GM12878 (cell line): ENCODE data around the gene CLDN9. TPM values are rescaled to one million over a fixed set of nuclear protein-coding genes. Genes with fewer than 3 reads are reported as not detected.
A peak's percentile ranks its signal among the peaks of the same experiment; 100 is the strongest.

Experiments
- ATAC-seq: fragments of 200-7000 bp; cut with Tn5 transposase; 3 replicates; pipeline ENCODE4 v1.9.1; 2020; ENCODE audit warnings: mild to moderate bottlenecking, moderate library complexity
- BruUV-seq: library from RNA; stranded (reverse); fragments of 400-500 nt; replicated peaks from 2 replicates; lab custom pipeline; 2021; lab: Mats Ljungman, UMichigan
- CTCF ChIA-PET: fragments of 300-600 bp; sonication (Branson Sonifier 250); formaldehyde crosslinking; extraction: SDS; loops from one replicate; lab custom pipeline; 2021; ENCODE audit warnings: inconsistent platforms; lab: Yijun Ruan, JAX
- POLR2A ChIA-PET: fragments of 350-600 bp; formaldehyde crosslinking; extraction: SDS; loops from one replicate; lab custom pipeline; 2021; ENCODE audit warnings: inconsistent platforms; lab: Charles Lee
- RAD21 ChIA-PET: fragments of 300-600 bp; sonication (Branson Sonifier 250); formaldehyde crosslinking; loops from one replicate; lab custom pipeline; 2023; ENCODE audit warnings: antibody characterized with exemption; ENCODE audit not compliant: unreplicated experiment; lab: Charles Lee
- SMC1A ChIA-PET: fragments of 300-600 bp; sonication (Branson Sonifier 250); formaldehyde crosslinking; loops from one replicate; lab custom pipeline; 2023; ENCODE audit not compliant: unreplicated experiment, uncharacterized antibody; lab: Charles Lee
- DNase-seq: peaks from one replicate; pipeline ENCODE4 v3.0.0-alpha.2; 2011; ENCODE audit warnings: low read depth, low spot score
- FAIRE-seq: peaks from 3 replicates; lab custom pipeline; 2011; peaks lifted over from hg19 to GRCh38; lab: Jason Lieb, UNC
- H2AFZ ChIP-seq: 2 replicates; pipeline ENCODE4 v1.6.0; 2011; ENCODE audit warnings: low read depth, low read length, control low read depth; ENCODE audit not compliant: control insufficient read depth
- H3K27ac ChIP-seq: 2 replicates; pipeline ENCODE4 v1.5.1; 2011; ENCODE audit warnings: control low read depth; ENCODE audit not compliant: control insufficient read depth, insufficient read depth
- H3K27me3 ChIP-seq, 2 experiments: replicated peaks in 1 of 2; 2 replicates each; pipeline versions ENCODE4 v1.6.0 to v1.6.1; 2011; ENCODE audit warnings: low read length in 1 of 2; ENCODE audit not compliant: control insufficient read depth in 2 of 2, insufficient read depth in 2 of 2
- H3K36me3 ChIP-seq, 2 experiments: 2 replicates each; pipeline ENCODE4 v1.5.1; 2011; ENCODE audit warnings: low read length in 1 of 2; ENCODE audit not compliant: control insufficient read depth in 2 of 2, insufficient read depth in 2 of 2
- H3K4me1 ChIP-seq: 2 replicates; pipeline ENCODE4 v1.6.1; 2011; ENCODE audit warnings: mild to moderate bottlenecking, low read length, moderate library complexity, mixed read lengths; ENCODE audit not compliant: control insufficient read depth, insufficient read depth
- H3K4me2 ChIP-seq: 2 replicates; pipeline ENCODE4 v1.6.0; 2011; ENCODE audit warnings: control low read depth; ENCODE audit not compliant: control insufficient read depth, insufficient read depth
- H3K4me3 ChIP-seq: fragments of 200-600 bp; sonication (generic); 2 replicates; pipeline ENCODE4 v1.5.1; 2016
- H3K79me2 ChIP-seq: 2 replicates; pipeline ENCODE4 v1.6.0; 2011; ENCODE audit warnings: low read length; ENCODE audit not compliant: control insufficient read depth, insufficient read depth
- H3K9ac ChIP-seq: 2 replicates; pipeline ENCODE4 v1.8.0; 2011; ENCODE audit warnings: low read length, control low read depth, mixed read lengths; ENCODE audit not compliant: control insufficient read depth, insufficient read depth
- H3K9me3 ChIP-seq: replicated peaks from 3 replicates; pipeline ENCODE4 v1.5.1; 2011; ENCODE audit warnings: mild to moderate bottlenecking, low read length; ENCODE audit not compliant: control insufficient read depth, insufficient read depth
- H4K20me1 ChIP-seq: 2 replicates; pipeline ENCODE4 v1.6.0; 2011; ENCODE audit not compliant: control insufficient read depth, insufficient read depth
- CREB1 ChIP-seq: IDR thresholded peaks from 2 replicates; pipeline ENCODE4 v1.6.1; 2012; ENCODE audit warnings: low read depth, mild to moderate bottlenecking, inconsistent platforms
- EED ChIP-seq: sonication (generic); IDR thresholded peaks from 2 replicates; pipeline ENCODE4 v1.6.1; 2016; ENCODE audit warnings: antibody characterized with exemption, low read depth
- EGR1 ChIP-seq, 2 experiments: IDR thresholded peaks; 1 replicate in 1 of 2; 2 replicates in 1 of 2; pipeline ENCODE4 v1.6.1; 2011 to 2012; ENCODE audit warnings: low read depth in 2 of 2, low read length in 2 of 2, borderline replicate concordance in 1 of 2, mild to moderate bottlenecking in 1 of 2, moderate library complexity in 1 of 2
- EP300 ChIP-seq, 2 experiments: fragments of 150-350 bp in 1 of 2; IDR thresholded peaks; 2 replicates each; pipeline ENCODE4 v1.6.1; 2011 to 2012; ENCODE audit warnings: low read depth in 2 of 2, low read length in 2 of 2, borderline replicate concordance in 1 of 2, improper control_type of control experiment in 1 of 2, inconsistent platforms in 1 of 2; ENCODE audit not compliant: control insufficient read depth in 1 of 2
- ETV6 ChIP-seq, 2 experiments: fragments of 450-650 bp in 1 of 2; IDR thresholded peaks in 1 of 2; conservative IDR thresholded peaks in 1 of 2; 2 replicates each; pipeline ENCODE4 v1.6.1; 2014; ENCODE audit warnings: antibody characterized with exemption in 1 of 2, borderline replicate concordance in 1 of 2, low read depth in 1 of 2, mild to moderate bottlenecking in 1 of 2, moderate library complexity in 1 of 2
- PML ChIP-seq: IDR thresholded peaks from 2 replicates; pipeline ENCODE4 v1.6.1; 2012; ENCODE audit warnings: low read length, inconsistent platforms
- RCOR1 ChIP-seq: conservative IDR thresholded peaks from 2 replicates; pipeline ENCODE4 v1.6.1; 2012; ENCODE audit warnings: low read depth, low read length, improper control_type of control experiment
- SRF ChIP-seq, 2 experiments: IDR thresholded peaks; 2 replicates each; pipeline ENCODE4 v1.6.1; 2011; ENCODE audit warnings: low read depth in 2 of 2, low read length in 2 of 2, mild to moderate bottlenecking in 1 of 2, moderate library complexity in 1 of 2
- WGBS: methylation state at CpG from one replicate; pipeline ENCODE4 v1.1.6; 2016; ENCODE audit warnings: low lambda C conversion rate; ENCODE audit not compliant: insufficient replicate concordance, insufficient coverage; ENCODE audit errors: missing lambda C conversion rate; 5-methylcytosine and 5-hydroxymethylcytosine counted together
- in situ Hi-C: fragments of 300-500 bp; cut with MboI; formaldehyde crosslinking; loops from 9 replicates; pipeline ENCODE4 v1.14.3; 2018; ENCODE audit warnings: mixed read lengths
- intact Hi-C: fragments of 100-400 bp; cut with micrococcal nuclease; formaldehyde crosslinking; loops from one replicate; pipeline ENCODE4 v1.14.2; 2022; ENCODE audit not compliant: unreplicated experiment
- polyA plus RNA-seq, 11 experiments: library from polyadenylated mRNA; depleted of rRNA in 4 of 11; unstranded in 6 of 11; stranded (reverse) in 5 of 11; fragments of >200 nt; fragmentation: Nextera tagmentation in 4 of 11; fragmentation: Illumina TruSeq in 1 of 11; extraction: Ambion mirVana in 4 of 11; extraction: Trizol in 1 of 11; gene quantifications; 1 replicate in 1 of 11; 2 replicates in 10 of 11; pipeline versions ENCODE4 v1.2.1 to v1.2.3, GENCODE V29; 2011 to 2016; ENCODE audit warnings: inconsistent platforms in 2 of 11, missing spikeins in 2 of 11, low read depth in 1 of 11
- total RNA-seq, 4 experiments: library from RNA; depleted of rRNA in 3 of 4; stranded (reverse); fragments of >200 nt in 3 of 4; fragmentation: Illumina TruSeq in 1 of 4; extraction: Trizol in 1 of 4; gene quantifications; 2 replicates each; pipeline versions ENCODE4 v1.2.1 to v1.2.3, GENCODE V29; 2013 to 2021

The CLDN9 gene
- total and polyA plus RNA-seq, 10 of the 15 experiments (the other 5 are each of a cell fraction or from before 2014, with no cell fraction given): not detected

- in situ Hi-C loops (no loop called here), intact Hi-C loops (no loop called here)
- Histone ChIP-seq H3K4me1 (peaks cover 17% of the 10 kb centered on the region), H3K9me3 (no peaks in the 10 kb centered on the region), H4K20me1 (no peaks in the 10 kb centered on the region), H3K27me3 (peaks cover 0 to 7% of the 10 kb centered on the region in 2 experiments; a peak in 3 of 4 replicates), H2AFZ (no peak overlapping the region), H3K79me2 (no peaks in the 10 kb centered on the region), H3K36me3 (no peaks in the 10 kb centered on the region), H3K9ac (no peak overlapping the region), H3K4me2 (peak overlapping the region; percentile 55; the same call in 1 of the 2 replicates), H3K4me3 (no peak overlapping the region), H3K27ac (no peak overlapping the region)
- ChIA-PET RAD21 (interaction anchor here (0.6 to 3.8 kb wide), 8 partner anchors 16 to 1037 kb away, joined by 3 to 94 read pairs (median 5); partner anchors contain the start of genes HCFC1R1, PKMYT1, THOC6 and TNFRSF12A), CTCF (interaction anchor here (0.6 to 11.3 kb wide), 17 partner anchors 22 to 646 kb away, joined by 3 to 421 read pairs (median 4); partner anchors contain the start of genes CLDN6, HCFC1R1, IL32 and MMP25), SMC1A (interaction anchor here (0.6 to 7.2 kb wide), 5 partner anchors 14 to 125 kb away, joined by 3 to 91 read pairs (median 5); partner anchors contain the start of genes HCFC1R1 and THOC6), POLR2A (interaction anchor here (1.0 to 1.6 kb wide), 3 partner anchors 19 to 23 kb away, joined by 3 to 7 read pairs (median 4); partner anchors contain the start of genes HCFC1R1 and THOC6)
- 2% methylated on average over 12 of the region's 67 CpGs for WGBS
- DNase-seq: no peak
- no peak for TF ChIP-seq CREB1
- no peak for TF ChIP-seq EED
- TF ChIP-seq EP300 (IDR thresholded peaks at IDR 0.05; ENCODE audit: borderline replicate concordance in 1 of 2, control insufficient read depth in 1 of 2, low read depth in 2 of 2, low read length in 2 of 2): no peak
- TF ChIP-seq PML: no peak
- TF ChIP-seq RCOR1: no peak
- no peak for FAIRE-seq
- BruUV-seq: no TSS peak
- no peak for ATAC-seq
Observed at GRCh38 chr16:3004319-3004718, 8.4 kb upstream of the CLDN9 start.

DNA sequence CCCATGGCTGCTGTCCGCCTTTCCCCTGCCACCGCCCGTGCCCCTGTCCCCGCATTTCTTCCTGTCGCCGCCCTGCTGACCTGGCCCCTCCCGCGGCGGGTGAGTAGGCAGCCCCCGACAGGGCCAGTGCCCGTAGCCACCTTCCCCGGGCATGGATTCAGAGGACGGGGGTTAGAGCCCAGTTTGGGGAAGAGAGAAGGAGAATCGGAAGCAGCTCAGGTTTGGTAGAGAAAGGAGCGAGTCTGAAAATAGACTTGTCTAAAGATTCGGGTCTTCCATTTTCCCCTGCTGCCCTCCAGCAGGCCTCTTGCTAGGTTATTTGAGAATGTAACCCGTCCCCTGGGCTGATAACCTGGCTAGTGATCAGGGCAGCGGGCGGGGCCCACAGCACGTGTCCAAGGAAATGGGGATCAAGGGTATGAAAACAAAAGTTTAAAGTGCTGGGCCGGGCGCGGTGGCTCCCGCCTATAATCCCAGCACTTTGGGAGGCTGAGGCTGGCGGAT is 7.9 kb upstream of the CLDN9 start:
- 23% methylated on average over 12 of the region's 25 CpGs for WGBS
- Histone ChIP-seq H4K20me1 (no peaks in the 10 kb centered on the region), H3K79me2 (no peaks in the 10 kb centered on the region), H3K36me3 (no peaks in the 10 kb centered on the region), H2AFZ (no peak overlapping the region; the same call in 1 of the 2 replicates), H3K27ac (no peak overlapping the region), H3K9ac (no peak overlapping the region), H3K27me3 (peaks cover 0 to 7% of the 10 kb centered on the region in 2 experiments; a peak in 3 of 4 replicates), H3K4me2 (peak overlapping the region; percentile 71), H3K9me3 (no peaks in the 10 kb centered on the region), H3K4me3 (no peak overlapping the region), H3K4me1 (peaks cover 17% of the 10 kb centered on the region)
- no TSS peak for BruUV-seq
- no peak for DNase-seq
- ChIA-PET SMC1A (interaction anchor here (7.2 kb wide), 1 partner anchor 21 kb away, joined by 91 read pairs; the partner anchor contains the start of genes HCFC1R1 and THOC6), CTCF (interaction anchor here (1.6 to 11.3 kb wide), 3 partner anchors 22 to 124 kb away, joined by 10 to 421 read pairs (median 17); partner anchors contain the start of genes CLDN6, HCFC1R1, THOC6 and TNFRSF12A), POLR2A (interaction anchor here (1.5 to 1.6 kb wide), 2 partner anchors 19 to 20 kb away, joined by 4 to 7 read pairs; partner anchors contain the start of genes HCFC1R1 and THOC6), RAD21 (interaction anchor here (1.0 to 3.8 kb wide), 5 partner anchors 15 to 161 kb away, joined by 3 to 94 read pairs (median 21); partner anchors contain the start of genes HCFC1R1, THOC6 and TNFRSF12A)
- no peak for ATAC-seq
- no peak for FAIRE-seq
- in situ Hi-C loops: no loop called here
- TF ChIP-seq SRF (IDR thresholded peaks at IDR 0.05; ENCODE audit: low read depth in 2 of 2, low read length in 2 of 2) (no peak), EGR1 (IDR thresholded peaks at IDR 0.05; ENCODE audit: borderline replicate concordance in 1 of 2, low read depth in 2 of 2, low read length in 2 of 2) (0 out of 3 replicates have a peak, but pooled peaks of 1 of the 2 experiments have one; percentile 46), ETV6 (conservative IDR thresholded peaks at IDR 0.05 in 1 of 2, IDR thresholded peaks at IDR 0.05 in 1 of 2; ENCODE audit: borderline replicate concordance in 1 of 2, low read depth in 1 of 2) (no peak)
- intact Hi-C loops: no loop called here
